GM12878 (cell line): Measurements from ENCODE around the gene COMMD1. TPM values are rescaled to one million over a fixed set of nuclear protein-coding genes. Genes with fewer than 3 reads are reported as not detected.

Source experiments
- ATAC-seq: fragments of 200-7000 bp; cut with Tn5 transposase; 3 replicates; pipeline ENCODE4 v1.9.1; 2020; ENCODE audit warnings: mild to moderate bottlenecking, moderate library complexity
- BruUV-seq: library from RNA; stranded (reverse); fragments of 400-500 nt; replicated peaks from 2 replicates; lab custom pipeline; 2021; lab: Mats Ljungman, UMichigan
- CTCF ChIA-PET: fragments of 300-600 bp; sonication (Branson Sonifier 250); formaldehyde crosslinking; extraction: SDS; loops from one replicate; lab custom pipeline; 2021; ENCODE audit warnings: inconsistent platforms; lab: Yijun Ruan, JAX
- POLR2A ChIA-PET: fragments of 350-600 bp; formaldehyde crosslinking; extraction: SDS; loops from one replicate; lab custom pipeline; 2021; ENCODE audit warnings: inconsistent platforms; lab: Charles Lee
- RAD21 ChIA-PET: fragments of 300-600 bp; sonication (Branson Sonifier 250); formaldehyde crosslinking; loops from one replicate; lab custom pipeline; 2023; ENCODE audit warnings: antibody characterized with exemption; ENCODE audit not compliant: unreplicated experiment; lab: Charles Lee
- SMC1A ChIA-PET: fragments of 300-600 bp; sonication (Branson Sonifier 250); formaldehyde crosslinking; loops from one replicate; lab custom pipeline; 2023; ENCODE audit not compliant: unreplicated experiment, uncharacterized antibody; lab: Charles Lee
- DNase-seq: peaks from one replicate; pipeline ENCODE4 v3.0.0-alpha.2; 2011; ENCODE audit warnings: low read depth, low spot score
- FAIRE-seq: peaks from 3 replicates; lab custom pipeline; 2011; peaks lifted over from hg19 to GRCh38; lab: Jason Lieb, UNC
- H2AFZ ChIP-seq: 2 replicates; pipeline ENCODE4 v1.6.0; 2011; ENCODE audit warnings: low read depth, low read length, control low read depth; ENCODE audit not compliant: control insufficient read depth
- H3K27ac ChIP-seq: 2 replicates; pipeline ENCODE4 v1.5.1; 2011; ENCODE audit warnings: control low read depth; ENCODE audit not compliant: control insufficient read depth, insufficient read depth
- H3K27me3 ChIP-seq, 2 experiments: replicated peaks in 1 of 2; 2 replicates each; pipeline versions ENCODE4 v1.6.0 to v1.6.1; 2011; ENCODE audit warnings: low read length in 1 of 2; ENCODE audit not compliant: control insufficient read depth in 2 of 2, insufficient read depth in 2 of 2
- H3K36me3 ChIP-seq, 2 experiments: 2 replicates each; pipeline ENCODE4 v1.5.1; 2011; ENCODE audit warnings: low read length in 1 of 2; ENCODE audit not compliant: control insufficient read depth in 2 of 2, insufficient read depth in 2 of 2
- H3K4me1 ChIP-seq: 2 replicates; pipeline ENCODE4 v1.6.1; 2011; ENCODE audit warnings: mild to moderate bottlenecking, low read length, moderate library complexity, mixed read lengths; ENCODE audit not compliant: control insufficient read depth, insufficient read depth
- H3K4me2 ChIP-seq: 2 replicates; pipeline ENCODE4 v1.6.0; 2011; ENCODE audit warnings: control low read depth; ENCODE audit not compliant: control insufficient read depth, insufficient read depth
- H3K4me3 ChIP-seq: fragments of 200-600 bp; sonication (generic); 2 replicates; pipeline ENCODE4 v1.5.1; 2016
- H3K79me2 ChIP-seq: 2 replicates; pipeline ENCODE4 v1.6.0; 2011; ENCODE audit warnings: low read length; ENCODE audit not compliant: control insufficient read depth, insufficient read depth
- H3K9ac ChIP-seq: 2 replicates; pipeline ENCODE4 v1.8.0; 2011; ENCODE audit warnings: low read length, control low read depth, mixed read lengths; ENCODE audit not compliant: control insufficient read depth, insufficient read depth
- H3K9me3 ChIP-seq: replicated peaks from 3 replicates; pipeline ENCODE4 v1.5.1; 2011; ENCODE audit warnings: mild to moderate bottlenecking, low read length; ENCODE audit not compliant: control insufficient read depth, insufficient read depth
- H4K20me1 ChIP-seq: 2 replicates; pipeline ENCODE4 v1.6.0; 2011; ENCODE audit not compliant: control insufficient read depth, insufficient read depth
- BMI1 ChIP-seq: fragments of 450-650 bp; IDR thresholded peaks from 2 replicates; pipeline ENCODE4 v1.6.1; 2016; ENCODE audit warnings: mild to moderate bottlenecking, moderate library complexity, borderline replicate concordance
- CEBPZ ChIP-seq: fragments of 150-350 bp; IDR thresholded peaks from 2 replicates; pipeline ENCODE4 v1.6.1; 2016; ENCODE audit warnings: low read depth, low read length
- CREB1 ChIP-seq: IDR thresholded peaks from 2 replicates; pipeline ENCODE4 v1.6.1; 2012; ENCODE audit warnings: low read depth, mild to moderate bottlenecking, inconsistent platforms
- CREM ChIP-seq: IDR thresholded peaks from 2 replicates; pipeline ENCODE4 v1.6.1; 2014; ENCODE audit warnings: antibody characterized with exemption, low read depth
- IRF5 ChIP-seq: fragments of 450-650 bp; IDR thresholded peaks from 2 replicates; pipeline ENCODE4 v1.6.1; 2017; ENCODE audit warnings: borderline replicate concordance
- PML ChIP-seq: IDR thresholded peaks from 2 replicates; pipeline ENCODE4 v1.6.1; 2012; ENCODE audit warnings: low read length, inconsistent platforms
- SMAD1 ChIP-seq: fragments of 450-650 bp; IDR thresholded peaks from 2 replicates; pipeline ENCODE4 v1.6.1; 2018; ENCODE audit warnings: mild to moderate bottlenecking, low read depth; ENCODE audit not compliant: partially characterized antibody
- SUZ12 ChIP-seq: fragments of 200-600 bp; sonication (generic); IDR thresholded peaks from one replicate; pipeline ENCODE4 v1.6.1; 2018; ENCODE audit warnings: antibody characterized with exemption, mild to moderate bottlenecking; ENCODE audit not compliant: unreplicated experiment
- in situ Hi-C: fragments of 300-500 bp; cut with MboI; formaldehyde crosslinking; loops from 9 replicates; pipeline ENCODE4 v1.14.3; 2018; ENCODE audit warnings: mixed read lengths
- intact Hi-C: fragments of 100-400 bp; cut with micrococcal nuclease; formaldehyde crosslinking; loops from one replicate; pipeline ENCODE4 v1.14.2; 2022; ENCODE audit not compliant: unreplicated experiment
- polyA plus RNA-seq, 11 experiments: library from polyadenylated mRNA; depleted of rRNA in 4 of 11; unstranded in 6 of 11; stranded (reverse) in 5 of 11; fragments of >200 nt; fragmentation: Nextera tagmentation in 4 of 11; fragmentation: Illumina TruSeq in 1 of 11; extraction: Ambion mirVana in 4 of 11; extraction: Trizol in 1 of 11; gene quantifications; 1 replicate in 1 of 11; 2 replicates in 10 of 11; pipeline versions ENCODE4 v1.2.1 to v1.2.3, GENCODE V29; 2011 to 2016; ENCODE audit warnings: inconsistent platforms in 2 of 11, missing spikeins in 2 of 11, low read depth in 1 of 11
- total RNA-seq, 4 experiments: library from RNA; depleted of rRNA in 3 of 4; stranded (reverse); fragments of >200 nt in 3 of 4; fragmentation: Illumina TruSeq in 1 of 4; extraction: Trizol in 1 of 4; gene quantifications; 2 replicates each; pipeline versions ENCODE4 v1.2.1 to v1.2.3, GENCODE V29; 2013 to 2021

COMMD1 gene
- total and polyA plus RNA-seq, 10 of the 15 experiments (the other 5 are each of a cell fraction or from before 2014, with no cell fraction given) = 39.7 to 210 (median 53.7) TPM

- H3K27me3 ChIP-seq = no peaks in the 10 kb centered on the region
- FAIRE-seq = no peak
- H3K9ac ChIP-seq = no peak overlapping the region
- no peaks in the 10 kb centered on the region; a peak in 1 of 4 replicates for H3K36me3 ChIP-seq
- RAD21 ChIA-PET = no interaction called here
- no peaks in the 10 kb centered on the region for H3K9me3 ChIP-seq
- no peak overlapping the region for H3K4me3 ChIP-seq
- no peak for DNase-seq
- intact Hi-C loops = no loop called here
- H4K20me1 ChIP-seq = no peaks in the 10 kb centered on the region
- BruUV-seq = no TSS peak
- no peak for ATAC-seq
- TF ChIP-seq PML = no peak
- no peak for TF ChIP-seq CEBPZ
- TF ChIP-seq CREB1 = peak; percentile 57; the same call in 1 of the 2 replicates
- no peak for TF ChIP-seq SUZ12
- no peak for TF ChIP-seq SMAD1
- no peak for TF ChIP-seq BMI1
- 0 out of 2 replicates have a peak, but pooled peaks have one; percentile 22 for TF ChIP-seq CREM
- no peak for TF ChIP-seq IRF5
- TF ChIP-seq, all 136 proteins: peak for 2
- peaks cover 48% of the 10 kb centered on the region for H3K4me1 ChIP-seq
- no peak overlapping the region for H3K4me2 ChIP-seq
- ChIA-PET CTCF (interaction anchor here (1.3 kb wide), 1 partner anchor 16 kb away, joined by 3 read pairs; no protein-coding TSS in a partner anchor), POLR2A (no interaction called here), SMC1A (interaction anchor here (0.9 to 1.8 kb wide), 8 partner anchors 13 to 81 kb away, joined by 3 to 4 read pairs (median 3); no protein-coding TSS in a partner anchor)
- peak overlapping the region; percentile 22; the same call in 1 of the 2 replicates for H3K27ac ChIP-seq
- in situ Hi-C loops = no loop called here
- no peaks in the 10 kb centered on the region; the same call in 1 of the 2 replicates for H3K79me2 ChIP-seq
- H2AFZ ChIP-seq = no peak overlapping the region
Observed at GRCh38 chr2:62118160-62118559, 212.7 kb downstream of the COMMD1 start.
